ENCODE measurements around the gene FZD10.

- TF ChIP-seq EZH2 (optimal IDR thresholded peaks at IDR 0.05; ENCODE audit: low read depth, low read length) (no peak), EZH2phosphoT487 (IDR thresholded peaks at IDR 0.05; ENCODE audit: low read length) (no peak), CTCF (IDR thresholded peaks at IDR 0.05; ENCODE audit: low read length) (no peak)
Measured at GRCh38 chr12:130121226-130122000, 40.9 kb upstream of the FZD10 start.

Measured in MM.1S (cell line).